GM23338 (cell line): ENCODE results near the gene ENPP1. TPM values are rescaled to one million over a fixed set of nuclear protein-coding genes. Genes with fewer than 3 reads are reported as not detected.
A peak's percentile ranks its signal among the peaks of the same experiment; 100 is the strongest.

Experiments
- ATAC-seq: fragments of 200-7000 bp; cut with Tn5 transposase; 3 replicates; pipeline ENCODE4 v1.9.1; 2020
- DNase-seq: peaks from one replicate; pipeline ENCODE4 v3.0.0-alpha.2; 2015; ENCODE audit warnings: low spot score
- H2AFZ ChIP-seq: fragments of 200-600 bp; sonication (generic); 2 replicates; pipeline ENCODE4 v1.8.0; 2016; ENCODE audit warnings: antibody characterized with exemption, mild to moderate bottlenecking, moderate library complexity
- H3F3A ChIP-seq: fragments of 200-600 bp; sonication (generic); replicated peaks from 2 replicates; pipeline ENCODE4 v1.8.0; 2017; ENCODE audit warnings: antibody characterized with exemption, mixed run types, low read depth
- H3K27ac ChIP-seq: fragments of 200-600 bp; sonication (generic); 2 replicates; pipeline ENCODE4 v1.6.1; 2016; ENCODE audit warnings: low read depth
- H3K27me3 ChIP-seq: fragments of 200-600 bp; sonication (generic); 2 replicates; pipeline ENCODE4 v1.8.0; 2016; ENCODE audit warnings: mild to moderate bottlenecking, mixed run types, moderate library complexity; ENCODE audit not compliant: insufficient read depth
- H3K36me3 ChIP-seq: fragments of 200-600 bp; sonication (generic); 2 replicates; pipeline ENCODE4 v1.8.0; 2016; ENCODE audit warnings: mild to moderate bottlenecking; ENCODE audit not compliant: insufficient read depth
- H3K4me1 ChIP-seq: fragments of 200-600 bp; sonication (generic); 2 replicates; pipeline ENCODE4 v1.8.0; 2016; ENCODE audit warnings: mild to moderate bottlenecking, moderate library complexity; ENCODE audit not compliant: insufficient read depth
- H3K4me2 ChIP-seq: fragments of 200-600 bp; sonication (generic); 2 replicates; pipeline ENCODE4 v1.7.1; 2017; ENCODE audit warnings: mixed run types
- H3K4me3 ChIP-seq: fragments of 200-600 bp; sonication (generic); 2 replicates; pipeline ENCODE4 v1.6.1; 2016; ENCODE audit warnings: mixed run types
- H3K79me2 ChIP-seq: fragments of 200-600 bp; sonication (generic); replicated peaks from 2 replicates; pipeline ENCODE4 v1.8.0; 2017; ENCODE audit warnings: mild to moderate bottlenecking; ENCODE audit not compliant: insufficient read depth
- H3K9me2 ChIP-seq: fragments of 200-600 bp; sonication (generic); 2 replicates; pipeline ENCODE4 v1.8.0; 2017; ENCODE audit not compliant: insufficient read depth
- H4K20me1 ChIP-seq: fragments of 200-600 bp; sonication (generic); replicated peaks from 2 replicates; pipeline ENCODE4 v1.8.0; 2017; ENCODE audit warnings: mild to moderate bottlenecking; ENCODE audit not compliant: insufficient read depth
- H3K27ac Mint-ChIP-seq: 2 replicates; pipeline ENCODE4 v1.8.0; 2020; ENCODE audit warnings: inconsistent platforms, mild to moderate bottlenecking, moderate library complexity, mixed read lengths
- H3K27me3 Mint-ChIP-seq: 3 replicates; pipeline ENCODE4 v1.8.0; 2022; ENCODE audit warnings: low read depth, mild to moderate bottlenecking, moderate library complexity, mixed read lengths, inconsistent platforms; ENCODE audit not compliant: insufficient read depth, poor library complexity
- H3K36me3 Mint-ChIP-seq: 3 replicates; pipeline ENCODE4 v1.8.0; 2021; ENCODE audit warnings: low read depth, mild to moderate bottlenecking, inconsistent platforms, moderate library complexity, mixed read lengths
- H3K4me1 Mint-ChIP-seq: 3 replicates; pipeline ENCODE4 v1.8.0; 2020; ENCODE audit warnings: mild to moderate bottlenecking, inconsistent platforms, mixed read lengths
- H3K4me3 Mint-ChIP-seq: 3 replicates; pipeline ENCODE4 v1.8.0; 2021; ENCODE audit warnings: moderate library complexity, mild to moderate bottlenecking, inconsistent platforms, mixed read lengths
- H3K9me3 Mint-ChIP-seq: 3 replicates; pipeline ENCODE4 v1.8.0; 2020; ENCODE audit warnings: moderate library complexity, mild to moderate bottlenecking, inconsistent platforms, mixed read lengths
- CREB1 ChIP-seq: fragments of 250-450 bp; sonication (Bioruptor Pico); IDR thresholded peaks from 2 replicates; pipeline ENCODE4 v1.5.0; 2020; ENCODE audit warnings: low read depth, mild to moderate bottlenecking, moderate library complexity
- CTCF ChIP-seq, 2 experiments: fragments of 200-600 bp in 1 of 2; sonication (generic) in 1 of 2; conservative IDR thresholded peaks; 2 replicates each; pipeline versions ENCODE4 v1.5.1 to v1.6.1; 2016 to 2017; ENCODE audit warnings: antibody characterized with exemption in 2 of 2, low read depth in 2 of 2, mild to moderate bottlenecking in 2 of 2, moderate library complexity in 1 of 2
- ETS1 ChIP-seq: IDR thresholded peaks from 2 replicates; pipeline ENCODE4 v1.6.1; 2016; ENCODE audit warnings: antibody characterized with exemption
- EZH2 ChIP-seq: fragments of 200-600 bp; sonication (generic); IDR thresholded peaks from one replicate; pipeline ENCODE4 v1.8.0; 2017; ENCODE audit warnings: antibody characterized with exemption, mild to moderate bottlenecking, low read depth; ENCODE audit not compliant: unreplicated experiment
- EZH2phosphoT487 ChIP-seq: fragments of 200-600 bp; sonication (generic); IDR thresholded peaks from one replicate; pipeline ENCODE4 v1.8.1; 2018; ENCODE audit warnings: antibody characterized with exemption; ENCODE audit not compliant: unreplicated experiment
- JUNB ChIP-seq: IDR thresholded peaks from one replicate; pipeline ENCODE4 v1.6.1; 2016; ENCODE audit warnings: antibody characterized with exemption; ENCODE audit not compliant: unreplicated experiment
- NANOG ChIP-seq: IDR thresholded peaks from 2 replicates; pipeline ENCODE4 v1.6.1; 2016; ENCODE audit warnings: antibody characterized with exemption, borderline replicate concordance
- POLR2AphosphoS5 ChIP-seq: IDR thresholded peaks from 2 replicates; pipeline ENCODE4 v1.6.1; 2016; ENCODE audit warnings: antibody characterized with exemption, low read depth
- REST ChIP-seq: IDR thresholded peaks from one replicate; pipeline ENCODE4 v1.6.1; 2018; ENCODE audit warnings: antibody characterized with exemption; ENCODE audit not compliant: unreplicated experiment
- STAT1 ChIP-seq: IDR thresholded peaks from one replicate; pipeline ENCODE4 v1.6.1; 2016; ENCODE audit warnings: antibody characterized with exemption; ENCODE audit not compliant: unreplicated experiment
- ZNF114 ChIP-seq: fragments of 250-450 bp; sonication (Bioruptor Pico); IDR thresholded peaks from 2 replicates; pipeline ENCODE4 v1.5.0; 2020; ENCODE audit warnings: mild to moderate bottlenecking, moderate library complexity
- ZNF331 ChIP-seq: fragments of 250-450 bp; sonication (Bioruptor Pico); IDR thresholded peaks from 2 replicates; pipeline ENCODE4 v1.5.0; 2020; ENCODE audit warnings: low read depth, mild to moderate bottlenecking, moderate library complexity
- ZNF462 ChIP-seq: fragments of 250-450 bp; sonication (Bioruptor Pico); IDR thresholded peaks from 2 replicates; pipeline ENCODE4 v1.5.0; 2020; ENCODE audit warnings: mild to moderate bottlenecking, moderate library complexity
- polyA plus RNA-seq: library from polyadenylated mRNA; unstranded; fragments of >200 nt; fragmentation: Nextera tagmentation; extraction: Ambion mirVana; gene quantifications from 2 replicates; pipeline ENCODE4 v1.2.1, GENCODE V29; 2016
- total RNA-seq: library from RNA; depleted of rRNA; stranded (reverse); fragments of >200 nt; shearing (Covaris generic); gene quantifications from 2 replicates; pipeline ENCODE4 v1.2.3, GENCODE V29; 2014

ENPP1 gene
- total and polyA plus RNA-seq, 2 experiments from 2014 or later: 17.3 to 46.9 TPM

GRCh38 chr6:131791476-131791875 is 16.3 kb upstream of the ENPP1 start:
- ATAC-seq (no peak), DNase-seq (no peak)
- no peaks in the 10 kb centered on the region for H3K9me3 Mint-ChIP-seq
- 0 out of 2 replicates have a peak, but pooled peaks cover 3% of the 10 kb centered on the region for H3K9me2 ChIP-seq
- H4K20me1 ChIP-seq: no peaks in the 10 kb centered on the region
- H2AFZ ChIP-seq: peak overlapping the region; percentile 4; the same call in 1 of the 2 replicates
- no peak overlapping the region for H3K4me3 ChIP-seq
- H3K27ac Mint-ChIP-seq: 0 out of 2 replicates have a peak overlapping the region, but pooled peaks have one; percentile 21
- no peak overlapping the region for H3K4me2 ChIP-seq
- H3K27me3 ChIP-seq: no peaks in the 10 kb centered on the region
- peaks cover 16% of the 10 kb centered on the region; the same call in 1 of the 2 replicates for H3K4me1 ChIP-seq
- H3K27me3 Mint-ChIP-seq: no peaks in the 10 kb centered on the region
- no peak overlapping the region for H3K27ac ChIP-seq
- no peak for TF ChIP-seq ZNF114
- TF ChIP-seq ZNF331 (CRISPR knock-in tag): no peak
- no peak for TF ChIP-seq POLR2AphosphoS5
- no peak for TF ChIP-seq ZNF462
- TF ChIP-seq EZH2phosphoT487: no peak
- no peak for TF ChIP-seq REST
- TF ChIP-seq CREB1 (CRISPR knock-in tag): no peak
- TF ChIP-seq ETS1: no peak
- TF ChIP-seq NANOG: no peak
- TF ChIP-seq EZH2: no peak
- no peak for TF ChIP-seq JUNB
- no peak for TF ChIP-seq CTCF (conservative IDR thresholded peaks at IDR 0.05; ENCODE audit: low read depth in 2 of 2)
- TF ChIP-seq STAT1: no peak
- no peaks in the 10 kb centered on the region for H3K79me2 ChIP-seq
- H3K36me3 ChIP-seq: no peaks in the 10 kb centered on the region
- no peak overlapping the region for H3K4me3 Mint-ChIP-seq
- peaks cover 19% of the 10 kb centered on the region; the same call in 2 of the 3 replicates for H3K4me1 Mint-ChIP-seq
- H3F3A ChIP-seq: no peaks in the 10 kb centered on the region
- no peaks in the 10 kb centered on the region for H3K36me3 Mint-ChIP-seq
